ACC112 (cell line): ENCODE results near the gene MRPL18.

Experiments
- H2AFZ ChIP-seq: fragments of 200-600 bp; sonication (generic); one replicate; pipeline ENCODE4 v1.6.0; 2017; ENCODE audit warnings: antibody characterized with exemption, low read length; ENCODE audit not compliant: unreplicated experiment
- H3K27ac ChIP-seq: fragments of 200-600 bp; sonication (generic); 2 replicates; pipeline ENCODE4 v1.5.1; 2014; ENCODE audit warnings: low read depth, mild to moderate bottlenecking, antibody characterized with exemption, low read length, moderate library complexity
- H3K27me3 ChIP-seq: fragments of 200-600 bp; sonication (generic); 2 replicates; pipeline ENCODE4 v1.6.1; 2014; ENCODE audit warnings: mild to moderate bottlenecking, antibody characterized with exemption, low read length, moderate library complexity, mixed read lengths; ENCODE audit not compliant: insufficient read depth
- H3K36me3 ChIP-seq: fragments of 200-600 bp; sonication (generic); 2 replicates; pipeline ENCODE4 v1.6.1; 2016; ENCODE audit warnings: mild to moderate bottlenecking, antibody characterized with exemption, low read length, moderate library complexity, mixed read lengths; ENCODE audit not compliant: insufficient read depth
- H3K4me1 ChIP-seq: fragments of 200-600 bp; sonication (generic); one replicate; pipeline ENCODE4 v1.6.1; 2016; ENCODE audit warnings: low read length, mixed read lengths; ENCODE audit not compliant: insufficient read depth, unreplicated experiment, control insufficient read depth
- H3K4me3 ChIP-seq: fragments of 200-600 bp; sonication (generic); 2 replicates; pipeline ENCODE4 v1.5.1; 2014; ENCODE audit warnings: mild to moderate bottlenecking, low read depth, low read length
- H3K79me2 ChIP-seq: fragments of 200-600 bp; sonication (generic); one replicate; pipeline ENCODE4 v1.6.0; 2016; ENCODE audit warnings: low read length; ENCODE audit not compliant: control insufficient read depth, unreplicated experiment, insufficient read depth

Gene MRPL18

GRCh38 chr6:159828074-159828473 is 37.8 kb downstream of the MRPL18 start:
- Histone ChIP-seq H3K4me1 (no peaks in the 10 kb centered on the region), H3K27me3 (peaks cover 10% of the 10 kb centered on the region; the same call in 1 of the 2 replicates), H2AFZ (no peak overlapping the region), H3K27ac (no peak overlapping the region), H3K36me3 (no peaks in the 10 kb centered on the region), H3K4me3 (no peak overlapping the region), H3K79me2 (no peaks in the 10 kb centered on the region)

GRCh38 chr6:159829526-159829925 is 39.3 kb downstream of the MRPL18 start:
- Histone ChIP-seq H3K27me3 (0 out of 2 replicates have a peak, but pooled peaks cover 5% of the 10 kb centered on the region), H3K4me1 (no peaks in the 10 kb centered on the region), H3K36me3 (no peaks in the 10 kb centered on the region), H3K27ac (no peak overlapping the region), H3K4me3 (no peak overlapping the region), H3K79me2 (no peaks in the 10 kb centered on the region), H2AFZ (no peak overlapping the region)

- Histone ChIP-seq H3K79me2 (no peaks in the 10 kb centered on the region), H3K4me1 (peaks cover 7% of the 10 kb centered on the region), H3K36me3 (no peaks in the 10 kb centered on the region), H2AFZ (no peak overlapping the region), H3K27ac (no peak overlapping the region), H3K27me3 (0 out of 2 replicates have a peak, but pooled peaks cover 5% of the 10 kb centered on the region), H3K4me3 (no peak overlapping the region)
Observed at GRCh38 chr6:159830501-159831372, 40.5 kb downstream of the MRPL18 start.

- Histone ChIP-seq H3K36me3 (no peaks in the 10 kb centered on the region), H3K27ac (no peak overlapping the region), H3K27me3 (0 out of 2 replicates have a peak, but pooled peaks cover 5% of the 10 kb centered on the region), H3K4me1 (peaks cover 12% of the 10 kb centered on the region), H3K4me3 (no peak overlapping the region), H2AFZ (no peak overlapping the region), H3K79me2 (no peaks in the 10 kb centered on the region)
Observed at GRCh38 chr6:159831373-159831679, 41.1 kb downstream of the MRPL18 start.

- Histone ChIP-seq H3K4me3 (no peak overlapping the region), H2AFZ (no peak overlapping the region), H3K79me2 (no peaks in the 10 kb centered on the region), H3K27ac (no peak overlapping the region), H3K36me3 (no peaks in the 10 kb centered on the region), H3K4me1 (peaks cover 16% of the 10 kb centered on the region), H3K27me3 (0 out of 2 replicates have a peak, but pooled peaks cover 5% of the 10 kb centered on the region)
Observed at GRCh38 chr6:159832946-159833345, 42.7 kb downstream of the MRPL18 start.

GRCh38 chr6:159833556-159833955 is 43.3 kb downstream of the MRPL18 start:
- Histone ChIP-seq H3K27me3 (0 out of 2 replicates have a peak, but pooled peaks cover 5% of the 10 kb centered on the region), H3K36me3 (no peaks in the 10 kb centered on the region), H3K4me1 (peaks cover 18% of the 10 kb centered on the region), H3K4me3 (no peak overlapping the region), H2AFZ (no peak overlapping the region), H3K27ac (no peak overlapping the region), H3K79me2 (no peaks in the 10 kb centered on the region)

- no peaks in the 10 kb centered on the region for H3K79me2 ChIP-seq
- no peak overlapping the region for H2AFZ ChIP-seq
- no peak overlapping the region for H3K4me3 ChIP-seq
- H3K27ac ChIP-seq: no peak overlapping the region
- peaks cover 21% of the 10 kb centered on the region for H3K4me1 ChIP-seq
- H3K36me3 ChIP-seq: no peaks in the 10 kb centered on the region
- 0 out of 2 replicates have a peak, but pooled peaks cover 5% of the 10 kb centered on the region for H3K27me3 ChIP-seq
Observed at GRCh38 chr6:159833997-159834603, 43.8 kb downstream of the MRPL18 start.

GRCh38 chr6:159836718-159837490 is 46.6 kb downstream of the MRPL18 start:
- no peaks in the 10 kb centered on the region for H3K36me3 ChIP-seq
- H2AFZ ChIP-seq: peak overlapping the region; percentile 99
- H3K27ac ChIP-seq: no peak overlapping the region
- no peaks in the 10 kb centered on the region for H3K79me2 ChIP-seq
- H3K4me3 ChIP-seq: peak overlapping the region; percentile 67
- H3K27me3 ChIP-seq: no peaks in the 10 kb centered on the region
- H3K4me1 ChIP-seq: peaks cover 21% of the 10 kb centered on the region

- Histone ChIP-seq H2AFZ (no peak overlapping the region), H3K4me3 (no peak overlapping the region), H3K79me2 (no peaks in the 10 kb centered on the region), H3K4me1 (peaks cover 21% of the 10 kb centered on the region), H3K27ac (no peak overlapping the region), H3K27me3 (no peaks in the 10 kb centered on the region), H3K36me3 (no peaks in the 10 kb centered on the region)
Observed at GRCh38 chr6:159837511-159837910, 47.2 kb downstream of the MRPL18 start.

- no peak overlapping the region for H3K27ac ChIP-seq
- H3K36me3 ChIP-seq: no peaks in the 10 kb centered on the region
- no peak overlapping the region for H2AFZ ChIP-seq
- no peaks in the 10 kb centered on the region for H3K27me3 ChIP-seq
- H3K4me3 ChIP-seq: no peak overlapping the region
- no peaks in the 10 kb centered on the region for H3K79me2 ChIP-seq
- peaks cover 21% of the 10 kb centered on the region for H3K4me1 ChIP-seq
Observed at GRCh38 chr6:159838020-159838744, 47.9 kb downstream of the MRPL18 start.
